A549 (cell line): Measurements from ENCODE around the gene EID2. TPM values are rescaled to one million over a fixed set of nuclear protein-coding genes. Genes with fewer than 3 reads are reported as not detected.

ENCODE experiments used
- ATAC-seq, 2 experiments: fragments of 200-7000 bp in 1 of 2; fragments of >200 bp in 1 of 2; cut with Nextera tagmentation in 1 of 2; cut with Tn5 transposase in 1 of 2; 3 replicates each; pipeline versions ENCODE4 v1.8.0 to v1.9.1; 2018 to 2020; ENCODE audit warnings: mild to moderate bottlenecking in 1 of 2, moderate library complexity in 1 of 2
- CTCF ChIA-PET: fragments of 300-600 bp; sonication (Branson Sonifier 250); formaldehyde crosslinking; extraction: SDS; loops from one replicate; lab custom pipeline; 2021; ENCODE audit warnings: antibody characterized with exemption, inconsistent platforms; lab: Yijun Ruan, JAX
- POLR2A ChIA-PET: fragments of 350-600 bp; formaldehyde crosslinking; extraction: SDS; loops from one replicate; lab custom pipeline; 2021; ENCODE audit warnings: antibody characterized with exemption, inconsistent platforms; lab: Yijun Ruan, JAX
- DNase-seq, 2 experiments: peaks; one replicate each; pipeline versions ENCODE4 v3.0.0 to v3.0.0-alpha.2; 2011 to 2016; ENCODE audit warnings: low read depth in 1 of 2, low spot score in 1 of 2
- FAIRE-seq: peaks from 2 replicates; lab custom pipeline; 2011; peaks lifted over from hg19 to GRCh38; lab: Jason Lieb, UNC
- H3K27ac ChIP-seq, 2 experiments: fragments of >200 bp; sonication (Bioruptor Twin); formaldehyde crosslinking; 3 replicates each; pipeline ENCODE4 v1.5.1; 2016 to 2017
- H3K4me1 ChIP-seq: fragments of >200 bp; sonication (Bioruptor Twin); formaldehyde crosslinking; 3 replicates; pipeline ENCODE4 v1.6.1; 2016
- H3K4me2 ChIP-seq: fragments of >200 bp; sonication (Bioruptor Twin); formaldehyde crosslinking; 3 replicates; pipeline ENCODE4 v1.6.1; 2016
- H3K4me3 ChIP-seq: fragments of >200 bp; sonication (Bioruptor Twin); formaldehyde crosslinking; 3 replicates; pipeline ENCODE4 v1.5.1; 2016
- H3K9me3 ChIP-seq: fragments of >200 bp; sonication (Bioruptor Twin); formaldehyde crosslinking; 3 replicates; pipeline ENCODE4 v1.6.1; 2016
- CEBPB ChIP-seq, 2 experiments: fragments of >200 bp in 1 of 2; sonication (Bioruptor Twin) in 1 of 2; formaldehyde crosslinking in 1 of 2; IDR thresholded peaks; 2 replicates each; pipeline ENCODE4 v1.6.1; 2012 to 2016
- GATA3 ChIP-seq: IDR thresholded peaks from 2 replicates; pipeline ENCODE4 v1.6.1; 2012; ENCODE audit warnings: borderline replicate concordance
- JUN ChIP-seq, 2 experiments: fragments of >200 bp; sonication (Bioruptor Twin); formaldehyde crosslinking; IDR thresholded peaks; 2 replicates in 1 of 2; 3 replicates in 1 of 2; pipeline ENCODE4 v1.6.1; 2016 to 2017
- KDM1A ChIP-seq: fragments of 200-600 bp; sonication (generic); IDR thresholded peaks from 2 replicates; pipeline ENCODE4 v1.6.1; 2016; ENCODE audit warnings: low read depth, mild to moderate bottlenecking
- MAZ ChIP-seq: fragments of 150-350 bp; IDR thresholded peaks from 2 replicates; pipeline ENCODE4 v1.6.1; 2014; ENCODE audit warnings: antibody characterized with exemption, low read depth, low read length, borderline replicate concordance
- NR3C1 ChIP-seq: fragments of >200 bp; sonication (Bioruptor Twin); formaldehyde crosslinking; IDR thresholded peaks from 3 replicates; pipeline ENCODE4 v1.6.1; 2017
- PHF8 ChIP-seq: fragments of 200-600 bp; sonication (generic); IDR thresholded peaks from 2 replicates; pipeline ENCODE4 v1.6.1; 2016; ENCODE audit warnings: low read depth, mild to moderate bottlenecking, antibody characterized with exemption, moderate library complexity, borderline replicate concordance
- RAD21 ChIP-seq, 2 experiments: fragments of >200 bp in 1 of 2; sonication (Bioruptor Twin) in 1 of 2; formaldehyde crosslinking in 1 of 2; IDR thresholded peaks in 1 of 2; conservative IDR thresholded peaks in 1 of 2; 2 replicates in 1 of 2; 3 replicates in 1 of 2; pipeline ENCODE4 v1.6.1; 2012 to 2018; ENCODE audit warnings: inconsistent platforms in 1 of 2
- RFX5 ChIP-seq: fragments of 450-650 bp; IDR thresholded peaks from 2 replicates; pipeline ENCODE4 v1.7.1; 2014; ENCODE audit warnings: antibody characterized with exemption, mild to moderate bottlenecking, moderate library complexity
- TFCP2L1 ChIP-seq: fragments of 250-450 bp; sonication (Bioruptor Pico); IDR thresholded peaks from 2 replicates; pipeline ENCODE4 v1.5.0; 2021; ENCODE audit warnings: mild to moderate bottlenecking
- ZNF302 ChIP-seq: fragments of 250-450 bp; sonication (Bioruptor Pico); IDR thresholded peaks from 2 replicates; pipeline ENCODE4 v1.9.0; 2021; ENCODE audit warnings: inconsistent platforms, mild to moderate bottlenecking, moderate library complexity
- WGBS: methylation state at CpG from one replicate; pipeline ENCODE4 v1.1.6; 2017; ENCODE audit errors: missing lambda C conversion rate; 5-methylcytosine and 5-hydroxymethylcytosine counted together
- polyA plus RNA-seq, 4 experiments: library from polyadenylated mRNA; depleted of rRNA in 3 of 4; stranded (reverse); fragments of >200 nt; fragmentation: RNase III in 1 of 4; extraction: RNeasy Plus Mini Kit Qiagen cat#74134 plus additional on column Dnase treatment in 1 of 4; gene quantifications; 2 replicates in 3 of 4; 3 replicates in 1 of 4; pipeline ENCODE4 v1.2.3, GENCODE V29; 2011 to 2017
- TF ChIP-seq, protein P1 (sequence below): IDR thresholded peaks from 2 replicates; pipeline ENCODE4 v1.6.1; 2012
- TF ChIP-seq, protein P2 (sequence below): fragments of >200 bp; sonication (Bioruptor Twin); formaldehyde crosslinking; IDR thresholded peaks from 3 replicates; pipeline ENCODE4 v1.5.1; 2016

EID2 gene
- polyA plus RNA-seq, 2 of the 4 experiments (the other 2 are of a cell fraction) = 26.1 to 53.0 TPM

- ATAC-seq = peak; percentile 11 to 26; a peak in 4 of 6 replicates
- FAIRE-seq = no peak
- Histone ChIP-seq H3K9me3 (no peaks in the 10 kb centered on the region), H3K4me3 (peak overlapping the region; percentile 42), H3K27ac (peak overlapping the region in 1 of 2 experiments; percentile 66; a peak in 3 of 6 replicates), H3K4me2 (peak overlapping the region; percentile 89), H3K4me1 (peaks cover 9% of the 10 kb centered on the region; the same call in 2 of the 3 replicates)
- ChIA-PET POLR2A (interaction anchor here (2.7 kb wide), 1 partner anchor 80 kb away, joined by 11 read pairs; the partner anchor contains the start of gene RPS16), CTCF (interaction anchor here (1.1 to 17.0 kb wide), 8 partner anchors 10 to 156 kb away, joined by 3 to 257 read pairs (median 11); partner anchors contain the start of genes DLL3 and EID2B)
- no peak for DNase-seq
- 47% methylated on average over 43 of the region's 44 CpGs for WGBS
- TF ChIP-seq ZNF302 (CRISPR knock-in tag) = no peak
- TF ChIP-seq RFX5 = 0 out of 2 replicates have a peak, but pooled peaks have one; percentile 5
These were observed 24.3 kb downstream of the EID2 start for GRCh38 chr19:39515551-39516191.

DNA sequence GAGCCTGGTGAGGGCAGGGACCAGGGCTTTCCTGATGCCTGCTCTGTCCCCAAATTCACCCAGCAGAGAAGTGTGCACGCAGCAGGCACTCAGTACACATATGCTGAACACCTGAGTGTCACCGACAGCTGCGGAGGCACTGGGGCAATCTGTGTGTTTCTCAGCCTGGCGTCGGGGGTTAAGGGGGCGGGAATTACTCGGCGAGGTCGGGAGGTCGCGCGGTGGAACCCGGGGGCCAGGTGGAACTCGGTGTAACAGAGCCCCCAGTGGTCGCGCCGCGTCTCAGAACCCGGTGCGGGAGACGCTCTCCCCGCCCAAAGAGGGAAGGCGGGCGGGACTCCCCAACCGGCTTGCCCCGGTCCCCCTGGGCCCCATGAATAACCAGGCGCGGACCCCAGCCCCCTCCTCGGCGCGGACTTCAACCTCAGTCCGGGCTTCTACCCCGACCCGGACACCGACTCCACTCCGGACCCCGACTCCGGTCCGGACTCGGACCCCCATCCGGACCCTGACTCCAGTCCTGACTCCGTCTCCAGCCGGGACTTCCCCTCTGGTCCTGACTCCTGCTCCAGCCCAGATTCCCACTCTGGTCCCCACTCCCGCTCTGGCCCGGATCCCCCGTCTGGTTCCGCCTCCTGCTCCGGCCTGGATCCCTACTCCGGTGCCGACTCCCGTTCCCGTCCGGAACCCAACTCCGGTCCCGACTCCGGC lies 25.0 kb downstream of the EID2 start, which contains the start of gene SELENOV:
TSS of gene SELENOV (plus strand) at position 300 of the 711 bp plus-strand sequence. CDS start at position 374, 74 bp downstream.
- POLR2A ChIA-PET = interaction anchor here (0.8 to 2.7 kb wide), 2 partner anchors 68 to 79 kb away, joined by 4 to 11 read pairs; partner anchors contain the start of gene RPS16
- Histone ChIP-seq H3K4me2 (peak within 1 kb of the TSS; percentile 89), H3K4me1 (peaks cover 9% of the 10 kb centered on the region; the same call in 2 of the 3 replicates), H3K9me3 (no peaks in the 10 kb centered on the region), H3K4me3 (peak within 1 kb of the TSS; percentile 42), H3K27ac (peak within 1 kb of the TSS in 1 of 2 experiments; percentile 66; a peak in 3 of 6 replicates)
- 20% methylated on average over 51 of the region's 56 CpGs for WGBS
- ATAC-seq (peak; percentile 48 to 64), FAIRE-seq (no peak), DNase-seq (no peak)
- CTCF ChIA-PET = interaction anchor here (1.1 to 17.0 kb wide), 10 partner anchors 12 to 157 kb away, joined by 3 to 257 read pairs (median 8); partner anchors contain the start of genes DLL3 and EID2B
- TF ChIP-seq, protein P1, sequence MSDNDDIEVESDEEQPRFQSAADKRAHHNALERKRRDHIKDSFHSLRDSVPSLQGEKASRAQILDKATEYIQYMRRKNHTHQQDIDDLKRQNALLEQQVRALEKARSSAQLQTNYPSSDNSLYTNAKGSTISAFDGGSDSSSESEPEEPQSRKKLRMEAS = 0 out of 2 replicates have a peak, but pooled peaks have one; percentile 8
- TF ChIP-seq, protein P2, sequence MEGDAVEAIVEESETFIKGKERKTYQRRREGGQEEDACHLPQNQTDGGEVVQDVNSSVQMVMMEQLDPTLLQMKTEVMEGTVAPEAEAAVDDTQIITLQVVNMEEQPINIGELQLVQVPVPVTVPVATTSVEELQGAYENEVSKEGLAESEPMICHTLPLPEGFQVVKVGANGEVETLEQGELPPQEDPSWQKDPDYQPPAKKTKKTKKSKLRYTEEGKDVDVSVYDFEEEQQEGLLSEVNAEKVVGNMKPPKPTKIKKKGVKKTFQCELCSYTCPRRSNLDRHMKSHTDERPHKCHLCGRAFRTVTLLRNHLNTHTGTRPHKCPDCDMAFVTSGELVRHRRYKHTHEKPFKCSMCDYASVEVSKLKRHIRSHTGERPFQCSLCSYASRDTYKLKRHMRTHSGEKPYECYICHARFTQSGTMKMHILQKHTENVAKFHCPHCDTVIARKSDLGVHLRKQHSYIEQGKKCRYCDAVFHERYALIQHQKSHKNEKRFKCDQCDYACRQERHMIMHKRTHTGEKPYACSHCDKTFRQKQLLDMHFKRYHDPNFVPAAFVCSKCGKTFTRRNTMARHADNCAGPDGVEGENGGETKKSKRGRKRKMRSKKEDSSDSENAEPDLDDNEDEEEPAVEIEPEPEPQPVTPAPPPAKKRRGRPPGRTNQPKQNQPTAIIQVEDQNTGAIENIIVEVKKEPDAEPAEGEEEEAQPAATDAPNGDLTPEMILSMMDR = 0 out of 3 replicates have a peak, but pooled peaks have one; percentile 6
- 0 out of 5 replicates have a peak, but pooled peaks of 1 of the 2 experiments have one; percentile 10 for TF ChIP-seq RAD21 (conservative IDR thresholded peaks at IDR 0.05 in 1 of 2, IDR thresholded peaks at IDR 0.05 in 1 of 2)
- 0 out of 2 replicates have a peak, but pooled peaks have one; percentile 15 for TF ChIP-seq RFX5
- no peak for TF ChIP-seq CEBPB (IDR thresholded peaks at IDR 0.05)

- ATAC-seq = no peak
- no peak overlapping the region for H3K27ac ChIP-seq
- H3K4me2 ChIP-seq = no peak overlapping the region
- ChIA-PET CTCF (interaction anchor here (0.7 to 17.0 kb wide), 7 partner anchors 10 to 668 kb away, joined by 3 to 257 read pairs (median 5); partner anchors contain the start of genes DLL3 and EID2B), POLR2A (interaction anchor here (0.7 to 1.6 kb wide), 3 partner anchors 19 to 77 kb away, joined by 4 to 8 read pairs (median 5); partner anchors contain the start of genes RPS16 and TIMM50)
- DNase-seq = no peak
- H3K9me3 ChIP-seq = no peaks in the 10 kb centered on the region
- peak; percentile 87 for FAIRE-seq
- 39% methylated on average over 2 of the region's 2 CpGs for WGBS
- no peak for TF ChIP-seq PHF8
- H3K4me3 ChIP-seq = no peak overlapping the region
- H3K4me1 ChIP-seq = peaks cover 13% of the 10 kb centered on the region; the same call in 2 of the 3 replicates
These were observed 27.0 kb downstream of the EID2 start for GRCh38 chr19:39512988-39513387.

GRCh38 chr19:39509233-39509632 lies 30.7 kb downstream of the EID2 start:
- Histone ChIP-seq H3K27ac (no peak overlapping the region), H3K4me2 (no peak overlapping the region), H3K4me3 (no peak overlapping the region), H3K9me3 (peaks cover 5% of the 10 kb centered on the region), H3K4me1 (peaks cover 13% of the 10 kb centered on the region)
- 78% methylated on average over 2 of the region's 2 CpGs for WGBS
- TF ChIP-seq GATA3 = no peak
- no peak for TF ChIP-seq KDM1A
- 0 out of 5 replicates have a peak, but pooled peaks of 1 of the 2 experiments have one; percentile 20 for TF ChIP-seq JUN (IDR thresholded peaks at IDR 0.05)
- no peak for TF ChIP-seq MAZ
- no peak for TF ChIP-seq TFCP2L1
- TF ChIP-seq NR3C1 = no peak
- FAIRE-seq (no peak), DNase-seq (no peak), ATAC-seq (no peak)
- CTCF ChIA-PET = interaction anchor here (0.7 to 17.0 kb wide), 8 partner anchors 10 to 69 kb away, joined by 3 to 257 read pairs (median 4); partner anchors contain the start of genes DLL3 and EID2B
- POLR2A ChIA-PET = interaction anchor here (2.0 kb wide), 1 partner anchor 64 kb away, joined by 6 read pairs; the partner anchor contains the start of gene SUPT5H
